SK-N-SH treated with all-trans-retinoic acid at 6 μM for 48 hours (cell line): ENCODE results near the gene CNIH2.

Experiments
- ATAC-seq: fragments of 200-7000 bp; cut with Tn5 transposase; 3 replicates; pipeline ENCODE4 v1.9.1; 2020; ENCODE audit warnings: mild to moderate bottlenecking, moderate library complexity
- ARNTL ChIP-seq: fragments of 450-650 bp; formaldehyde crosslinking; IDR thresholded peaks from 2 replicates; pipeline ENCODE4 v1.5.0; 2020; ENCODE audit warnings: low read depth, mild to moderate bottlenecking, moderate library complexity, borderline replicate concordance
- BACH2 ChIP-seq: fragments of 250-450 bp; sonication (Bioruptor Pico); IDR thresholded peaks from 2 replicates; pipeline ENCODE4 v1.9.0; 2021; ENCODE audit warnings: mild to moderate bottlenecking, borderline replicate concordance
- CREB5 ChIP-seq: fragments of 250-450 bp; sonication (Bioruptor Pico); IDR thresholded peaks from 2 replicates; pipeline ENCODE4 v1.5.1; 2020; ENCODE audit warnings: low read depth, mild to moderate bottlenecking, moderate library complexity
- CSDC2 ChIP-seq: fragments of 250-450 bp; sonication (Bioruptor Pico); IDR thresholded peaks from 2 replicates; pipeline ENCODE4 v1.5.0; 2020; ENCODE audit warnings: mild to moderate bottlenecking, moderate library complexity
- CSRNP3 ChIP-seq: fragments of 250-450 bp; sonication (Bioruptor Pico); IDR thresholded peaks from 2 replicates; pipeline ENCODE4 v1.5.1; 2021; ENCODE audit warnings: mild to moderate bottlenecking, moderate library complexity
- ESRRG ChIP-seq: fragments of 250-450 bp; sonication (Bioruptor Pico); IDR thresholded peaks from 2 replicates; pipeline ENCODE4 v1.6.1; 2021; ENCODE audit warnings: mild to moderate bottlenecking
- GLIS3 ChIP-seq: fragments of 250-450 bp; sonication (Bioruptor Pico); IDR thresholded peaks from 2 replicates; pipeline ENCODE4 v1.5.0; 2020; ENCODE audit warnings: mild to moderate bottlenecking, moderate library complexity
- ISL1 ChIP-seq: fragments of 250-450 bp; sonication (Bioruptor Pico); IDR thresholded peaks from 2 replicates; pipeline ENCODE4 v2.1.2; 2022; ENCODE audit warnings: mild to moderate bottlenecking, moderate library complexity
- OSR1 ChIP-seq: fragments of 250-450 bp; sonication (Bioruptor Pico); IDR thresholded peaks from 2 replicates; pipeline ENCODE4 v1.8.0; 2022; ENCODE audit warnings: moderate library complexity, mild to moderate bottlenecking, inconsistent platforms
- PATZ1 ChIP-seq: fragments of 250-450 bp; sonication (Bioruptor Pico); IDR thresholded peaks from 2 replicates; pipeline ENCODE4 v1.8.0; 2020; ENCODE audit warnings: mild to moderate bottlenecking, moderate library complexity, borderline replicate concordance
- POU6F1 ChIP-seq: fragments of 250-450 bp; sonication (Bioruptor Pico); IDR thresholded peaks from 2 replicates; pipeline ENCODE4 v1.8.0; 2021; ENCODE audit warnings: low read depth, mild to moderate bottlenecking, moderate library complexity, borderline replicate concordance
- PPARA ChIP-seq: fragments of 250-450 bp; sonication (Bioruptor Pico); IDR thresholded peaks from 2 replicates; pipeline ENCODE4 v1.5.0; 2020; ENCODE audit warnings: mild to moderate bottlenecking, borderline replicate concordance
- RARB ChIP-seq: fragments of 250-450 bp; sonication (Bioruptor Pico); IDR thresholded peaks from 2 replicates; pipeline ENCODE4 v1.8.0; 2021; ENCODE audit warnings: mild to moderate bottlenecking, moderate library complexity
- SNAI2 ChIP-seq: fragments of 250-450 bp; sonication (Bioruptor Pico); IDR thresholded peaks from 2 replicates; pipeline ENCODE4 v1.5.0; 2020; ENCODE audit warnings: mild to moderate bottlenecking, moderate library complexity
- TCF4 ChIP-seq: fragments of 250-450 bp; sonication (Bioruptor Pico); IDR thresholded peaks from 2 replicates; pipeline ENCODE4 v1.8.0; 2021; ENCODE audit warnings: mild to moderate bottlenecking, moderate library complexity, borderline replicate concordance
- TOX ChIP-seq: fragments of 250-450 bp; sonication (Bioruptor Pico); IDR thresholded peaks from 2 replicates; pipeline ENCODE4 v1.8.0; 2021; ENCODE audit warnings: mild to moderate bottlenecking, moderate library complexity, borderline replicate concordance
- ZC3H10 ChIP-seq: fragments of 250-450 bp; sonication (Bioruptor Pico); IDR thresholded peaks from 2 replicates; pipeline ENCODE4 v1.5.1; 2021; ENCODE audit warnings: mild to moderate bottlenecking, moderate library complexity
- ZFP3 ChIP-seq: fragments of 250-450 bp; sonication (Bioruptor Pico); IDR thresholded peaks from 2 replicates; pipeline ENCODE4 v1.5.0; 2020; ENCODE audit warnings: mild to moderate bottlenecking, moderate library complexity
- ZFP30 ChIP-seq: fragments of 450-650 bp; formaldehyde crosslinking; IDR thresholded peaks from 2 replicates; pipeline ENCODE4 v1.5.0; 2022; ENCODE audit warnings: mild to moderate bottlenecking, moderate library complexity
- ZNF565 ChIP-seq: fragments of 450-650 bp; formaldehyde crosslinking; conservative IDR thresholded peaks from 2 replicates; pipeline ENCODE4 v1.5.0; 2020; ENCODE audit warnings: low read depth, mild to moderate bottlenecking, moderate library complexity
- ZNF70 ChIP-seq: fragments of 450-650 bp; formaldehyde crosslinking; IDR thresholded peaks from 2 replicates; pipeline ENCODE4 v1.5.0; 2020; ENCODE audit warnings: mild to moderate bottlenecking, moderate library complexity
- ZNF8 ChIP-seq: fragments of 450-650 bp; formaldehyde crosslinking; IDR thresholded peaks from 2 replicates; pipeline ENCODE4 v1.5.0; 2020; ENCODE audit warnings: mild to moderate bottlenecking, moderate library complexity

Gene CNIH2

GRCh38 chr11:66277471-66278362 is at the start of gene CNIH2:
CNIH2 (plus strand) TSS chr11:66278175; CDS start chr11:66278457, 282 bp downstream.
- TF ChIP-seq ZFP30 (CRISPR knock-in tag) (no peak), ESRRG (CRISPR knock-in tag) (no peak), ZNF565 (no peak), PPARA (no peak), RARB (no peak), ISL1 (no peak), SNAI2 (CRISPR knock-in tag) (no peak), ARNTL (CRISPR knock-in tag) (no peak), CSDC2 (CRISPR knock-in tag) (no peak), CSRNP3 (no peak), PATZ1 (CRISPR knock-in tag) (no peak), OSR1 (no peak), POU6F1 (no peak), ZNF70 (CRISPR knock-in tag) (no peak), TOX (CRISPR knock-in tag) (no peak), TCF4 (no peak), GLIS3 (CRISPR knock-in tag) (no peak), BACH2 (no peak), ZFP3 (no peak)
- peak; percentile 8 for ATAC-seq

GRCh38 chr11:66228521-66228920 is 49.5 kb upstream of the CNIH2 start:
- no peak for TF ChIP-seq CSDC2 (CRISPR knock-in tag)
- no peak for TF ChIP-seq PATZ1 (CRISPR knock-in tag)
- TF ChIP-seq POU6F1, result no peak
- no peak for TF ChIP-seq ZC3H10 (CRISPR knock-in tag)
- TF ChIP-seq ZFP30 (CRISPR knock-in tag), result no peak
- TF ChIP-seq CREB5 (CRISPR knock-in tag), result no peak
- TF ChIP-seq SNAI2 (CRISPR knock-in tag), result no peak
- TF ChIP-seq TCF4, result no peak
- TF ChIP-seq, all 23 proteins: peak for 0
- ATAC-seq, result no peak

GRCh38 chr11:66230156-66230555 is 47.8 kb upstream of the CNIH2 start:
- no peak for ATAC-seq
- no peak for TF ChIP-seq ZNF8 (CRISPR knock-in tag)
- no peak for TF ChIP-seq ARNTL (CRISPR knock-in tag)
- TF ChIP-seq ZC3H10 (CRISPR knock-in tag), result no peak
- no peak for TF ChIP-seq RARB
- no peak for TF ChIP-seq SNAI2 (CRISPR knock-in tag)
- no peak for TF ChIP-seq OSR1
- no peak for TF ChIP-seq TOX (CRISPR knock-in tag)
- TF ChIP-seq BACH2, result no peak
- no peak for TF ChIP-seq ESRRG (CRISPR knock-in tag)
- no peak for TF ChIP-seq POU6F1
- no peak for TF ChIP-seq CREB5 (CRISPR knock-in tag)
